Measurements from ENCODE around the gene ABCC12.

Gene ABCC12

GRCh38 chr16:48136547-48137360, 19.0 kb downstream of the ABCC12 start:
- FAIRE-seq (no peak), DNase-seq (ENCODE audit: insufficient read length, low spot score) (no peak)
- no peak for TF ChIP-seq POLR2AphosphoS5 (IDR thresholded peaks at IDR 0.05; ENCODE audit: low read depth, low read length)
- no peak for TF ChIP-seq PAX5 (IDR thresholded peaks at IDR 0.05; ENCODE audit: insufficient read depth, low read length, severe bottlenecking)
- no peak for TF ChIP-seq POU2F2 (IDR thresholded peaks at IDR 0.05; ENCODE audit: low read depth, low read length)
- TF ChIP-seq SPI1 (IDR thresholded peaks at IDR 0.05; ENCODE audit: low read depth, low read length) = no peak
- TF ChIP-seq POLR2A (IDR thresholded peaks at IDR 0.05; ENCODE audit: low read depth, low read length) = no peak
- no peak for TF ChIP-seq TAF1 (IDR thresholded peaks at IDR 0.05; ENCODE audit: low read depth, low read length)

GRCh38 chr16:48133455-48134211, 22.2 kb downstream of the ABCC12 start:
- no peak for TF ChIP-seq POLR2A (IDR thresholded peaks at IDR 0.05; ENCODE audit: low read depth, low read length)
- DNase-seq (ENCODE audit: insufficient read length, low spot score) (no peak), FAIRE-seq (no peak)

GRCh38 chr16:48132696-48133095, 23.1 kb downstream of the ABCC12 start:
- DNase-seq (ENCODE audit: insufficient read length, low spot score) (no peak), FAIRE-seq (no peak)
- TF ChIP-seq SPI1 (IDR thresholded peaks at IDR 0.05; ENCODE audit: low read depth, low read length) (no peak), PAX5 (IDR thresholded peaks at IDR 0.05; ENCODE audit: insufficient read depth, low read length, severe bottlenecking) (no peak), POU2F2 (IDR thresholded peaks at IDR 0.05; ENCODE audit: low read depth, low read length) (no peak), TAF1 (IDR thresholded peaks at IDR 0.05; ENCODE audit: low read depth, low read length) (no peak), POLR2AphosphoS5 (IDR thresholded peaks at IDR 0.05; ENCODE audit: low read depth, low read length) (no peak), POLR2A (IDR thresholded peaks at IDR 0.05; ENCODE audit: low read depth, low read length) (no peak)

GRCh38 chr16:48131201-48131935, 24.4 kb downstream of the ABCC12 start:
- FAIRE-seq = no peak
- TF ChIP-seq TAF1 (IDR thresholded peaks at IDR 0.05; ENCODE audit: low read depth, low read length) (no peak), POLR2A (IDR thresholded peaks at IDR 0.05; ENCODE audit: low read depth, low read length) (no peak), SPI1 (IDR thresholded peaks at IDR 0.05; ENCODE audit: low read depth, low read length) (no peak), PAX5 (IDR thresholded peaks at IDR 0.05; ENCODE audit: insufficient read depth, low read length, severe bottlenecking) (no peak), POU2F2 (IDR thresholded peaks at IDR 0.05; ENCODE audit: low read depth, low read length) (no peak), POLR2AphosphoS5 (IDR thresholded peaks at IDR 0.05; ENCODE audit: low read depth, low read length) (no peak)
- DNase-seq (ENCODE audit: insufficient read length, low spot score) = no peak

- FAIRE-seq (no peak), DNase-seq (ENCODE audit: insufficient read length, low spot score) (no peak)
- TF ChIP-seq POU2F2 (IDR thresholded peaks at IDR 0.05; ENCODE audit: low read depth, low read length) (no peak), TAF1 (IDR thresholded peaks at IDR 0.05; ENCODE audit: low read depth, low read length) (no peak), SPI1 (IDR thresholded peaks at IDR 0.05; ENCODE audit: low read depth, low read length) (no peak), POLR2A (IDR thresholded peaks at IDR 0.05; ENCODE audit: low read depth, low read length) (no peak), POLR2AphosphoS5 (IDR thresholded peaks at IDR 0.05; ENCODE audit: low read depth, low read length) (no peak), PAX5 (IDR thresholded peaks at IDR 0.05; ENCODE audit: insufficient read depth, low read length, severe bottlenecking) (no peak)
Observed at GRCh38 chr16:48129926-48130325, 25.9 kb downstream of the ABCC12 start.

DNA sequence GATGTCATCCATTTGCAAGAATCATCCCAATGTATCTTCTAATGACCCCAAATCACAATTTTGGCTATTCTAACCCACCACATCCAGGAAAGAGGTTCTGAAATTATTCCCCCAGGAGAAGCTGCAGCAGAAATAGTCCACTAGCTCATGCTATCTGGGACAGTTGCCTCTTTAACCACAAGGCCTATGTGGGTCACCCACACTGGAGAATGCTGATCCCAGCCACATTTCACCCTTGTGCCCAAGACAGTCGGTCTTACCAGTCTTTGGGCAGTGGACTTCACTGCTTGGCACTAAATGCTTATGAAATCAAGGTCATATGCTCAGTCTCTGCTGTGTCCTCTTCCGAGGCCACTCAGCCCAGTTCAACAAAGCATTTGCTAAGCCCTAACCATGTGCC, 27.0 kb downstream of the ABCC12 start:
- DNase-seq (ENCODE audit: insufficient read length, low spot score) = no peak
- TF ChIP-seq POU2F2 (IDR thresholded peaks at IDR 0.05; ENCODE audit: low read depth, low read length) (no peak), POLR2A (IDR thresholded peaks at IDR 0.05; ENCODE audit: low read depth, low read length) (no peak), PAX5 (IDR thresholded peaks at IDR 0.05; ENCODE audit: insufficient read depth, low read length, severe bottlenecking) (no peak), TAF1 (IDR thresholded peaks at IDR 0.05; ENCODE audit: low read depth, low read length) (no peak), SPI1 (IDR thresholded peaks at IDR 0.05; ENCODE audit: low read depth, low read length) (no peak), POLR2AphosphoS5 (IDR thresholded peaks at IDR 0.05; ENCODE audit: low read depth, low read length) (no peak)
- no peak for FAIRE-seq

DNA sequence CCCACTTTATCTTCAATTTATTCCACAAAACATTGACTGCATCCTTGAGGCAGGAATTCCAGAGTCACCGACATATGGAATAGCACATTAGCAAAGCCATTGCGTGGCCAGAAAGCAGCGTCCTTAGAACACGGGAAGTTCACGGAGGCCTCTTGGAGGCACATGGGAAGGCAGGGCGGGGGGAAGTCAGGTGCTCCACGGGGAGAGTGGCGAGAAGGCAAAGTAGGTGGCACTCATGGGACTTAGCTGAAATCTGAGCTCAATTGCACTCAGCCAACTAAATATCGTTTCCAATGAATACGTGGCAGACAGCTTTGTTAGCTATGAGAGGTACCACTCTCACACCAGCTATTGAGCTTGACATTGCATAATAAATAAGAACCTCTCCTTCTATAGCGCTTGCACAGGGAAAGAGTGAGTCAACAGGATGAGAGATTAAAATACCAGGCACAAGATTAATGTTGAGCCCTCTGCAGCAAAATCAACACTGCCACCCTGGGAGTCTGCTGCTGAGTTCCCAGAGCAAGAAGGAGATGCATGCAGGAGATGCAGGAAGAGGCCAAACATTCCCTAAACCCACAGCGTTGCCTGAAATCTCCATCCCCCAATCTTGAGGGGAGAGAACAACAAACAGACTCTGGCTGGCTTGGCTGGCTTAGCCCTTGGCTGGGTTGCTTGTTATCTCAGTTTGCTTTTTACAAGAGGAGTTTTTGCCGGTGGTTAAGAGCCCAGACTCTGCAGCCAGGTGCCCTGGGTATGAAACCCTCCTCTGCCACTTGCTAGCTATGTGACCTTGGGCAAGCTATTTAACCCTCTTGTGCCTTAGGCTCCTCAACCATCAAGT, 28.8 kb downstream of the ABCC12 start:
- TF ChIP-seq POLR2A (IDR thresholded peaks at IDR 0.05; ENCODE audit: low read depth, low read length) (no peak), TAF1 (IDR thresholded peaks at IDR 0.05; ENCODE audit: low read depth, low read length) (no peak), POLR2AphosphoS5 (IDR thresholded peaks at IDR 0.05; ENCODE audit: low read depth, low read length) (no peak), PAX5 (IDR thresholded peaks at IDR 0.05; ENCODE audit: insufficient read depth, low read length, severe bottlenecking) (no peak), POU2F2 (IDR thresholded peaks at IDR 0.05; ENCODE audit: low read depth, low read length) (no peak), SPI1 (IDR thresholded peaks at IDR 0.05; ENCODE audit: low read depth, low read length) (no peak)
- DNase-seq (ENCODE audit: insufficient read length, low spot score) (no peak), FAIRE-seq (no peak)

- FAIRE-seq = no peak
- DNase-seq (ENCODE audit: insufficient read length, low spot score) = no peak
- TF ChIP-seq SPI1 (IDR thresholded peaks at IDR 0.05; ENCODE audit: low read depth, low read length) (no peak), POU2F2 (IDR thresholded peaks at IDR 0.05; ENCODE audit: low read depth, low read length) (no peak), POLR2AphosphoS5 (IDR thresholded peaks at IDR 0.05; ENCODE audit: low read depth, low read length) (no peak), POLR2A (IDR thresholded peaks at IDR 0.05; ENCODE audit: low read depth, low read length) (no peak), TAF1 (IDR thresholded peaks at IDR 0.05; ENCODE audit: low read depth, low read length) (no peak), PAX5 (IDR thresholded peaks at IDR 0.05; ENCODE audit: insufficient read depth, low read length, severe bottlenecking) (no peak)
Observed at GRCh38 chr16:48125888-48126287, 29.9 kb downstream of the ABCC12 start.
